ENCODE data around the gene CNTNAP2.

Gene CNTNAP2

DNA sequence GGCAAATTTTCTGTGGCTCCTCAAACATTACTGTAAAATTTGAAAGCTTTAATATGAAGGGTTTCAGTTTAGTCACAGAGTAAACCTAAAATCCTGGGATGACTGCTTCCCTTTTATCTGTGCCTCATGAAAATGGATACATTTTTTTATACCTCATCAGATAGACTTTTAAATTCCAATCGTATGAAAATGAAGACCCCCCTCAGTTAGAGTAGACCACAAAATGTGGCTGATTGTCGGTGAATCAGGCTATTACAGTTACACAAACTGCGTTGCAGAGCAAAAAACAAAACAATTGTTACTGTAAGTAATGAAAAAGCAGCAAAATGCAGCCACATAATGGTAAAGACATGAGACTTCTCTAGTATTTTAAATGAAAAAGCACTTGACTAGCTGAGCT is 296.2 kb downstream of the CNTNAP2 start:
- no peak for FAIRE-seq

DNA sequence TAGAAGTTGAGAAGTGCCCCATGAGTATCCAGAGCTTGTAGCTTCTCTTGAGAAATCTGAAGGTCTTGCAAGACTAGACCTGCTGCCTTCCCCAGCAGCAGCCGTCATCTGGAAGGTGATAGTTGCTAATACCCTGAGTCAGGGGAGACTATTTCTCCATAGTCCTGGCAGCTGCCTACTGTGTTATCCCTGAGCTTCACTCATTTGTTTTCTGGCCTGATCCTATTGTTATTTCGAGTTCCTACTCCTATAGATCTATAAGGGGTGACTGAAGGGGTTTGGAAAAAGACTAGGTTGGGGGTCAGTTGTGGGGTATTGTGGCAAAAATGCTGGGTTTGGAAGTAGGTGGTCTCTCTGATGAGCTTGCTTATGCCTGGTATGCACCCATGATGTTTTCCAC is 297.8 kb downstream of the CNTNAP2 start:
- no peak for FAIRE-seq
- no peak for DNase-seq (ENCODE audit: insufficient read length, low spot score)

More for the DNA sequence above, 296.2 kb downstream of the CNTNAP2 start:
- DNase-seq (ENCODE audit: insufficient read length, low spot score): no peak

DNA sequence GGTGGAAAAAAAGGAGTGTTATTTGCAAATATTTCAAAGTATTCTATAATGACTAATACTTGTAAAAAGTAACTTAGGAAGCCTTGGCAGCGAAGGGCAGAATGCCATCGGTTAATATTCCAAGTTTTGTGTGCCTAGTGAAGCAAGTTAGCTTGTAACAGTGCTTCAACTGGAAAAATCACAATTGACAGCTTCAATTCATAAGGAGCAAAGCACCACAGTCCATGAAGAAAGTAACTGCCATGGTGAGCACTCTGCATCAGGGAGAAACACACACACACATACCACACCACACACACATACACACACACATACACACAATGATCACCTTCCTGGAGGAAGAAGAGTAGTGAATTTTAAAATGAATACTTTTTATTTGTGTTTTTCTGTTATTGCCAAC is 298.3 kb downstream of the CNTNAP2 start:
- DNase-seq (ENCODE audit: insufficient read length, low spot score) (no peak), FAIRE-seq (no peak)

GRCh38 chr7:146417176-146417575 is 300.6 kb downstream of the CNTNAP2 start:
- FAIRE-seq: no peak
- DNase-seq (ENCODE audit: insufficient read length, low spot score): no peak

- DNase-seq (ENCODE audit: insufficient read length, low spot score) (no peak), FAIRE-seq (no peak)
These were observed 306.8 kb downstream of the CNTNAP2 start for GRCh38 chr7:146423446-146423845.

DNA sequence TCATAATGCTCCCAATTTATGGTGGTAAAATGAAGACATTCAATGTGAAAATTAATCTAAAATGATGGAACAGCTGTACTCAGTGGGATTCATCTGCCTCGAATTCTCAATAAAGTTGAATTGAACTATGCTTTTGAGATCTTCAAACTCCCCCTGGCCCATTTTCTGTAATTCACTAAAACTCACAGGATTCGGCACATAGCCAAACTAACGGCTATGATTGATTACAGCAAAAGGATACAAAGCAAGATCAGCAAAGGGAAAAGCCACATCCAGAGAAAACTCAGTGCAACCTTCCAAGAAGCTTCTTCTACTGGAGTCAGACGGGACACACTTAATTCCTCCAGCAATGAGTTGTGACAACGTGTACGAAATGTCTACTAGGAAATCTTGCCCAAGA is 307.5 kb downstream of the CNTNAP2 start:
- no peak for DNase-seq (ENCODE audit: insufficient read length, low spot score)
- no peak for FAIRE-seq

DNA sequence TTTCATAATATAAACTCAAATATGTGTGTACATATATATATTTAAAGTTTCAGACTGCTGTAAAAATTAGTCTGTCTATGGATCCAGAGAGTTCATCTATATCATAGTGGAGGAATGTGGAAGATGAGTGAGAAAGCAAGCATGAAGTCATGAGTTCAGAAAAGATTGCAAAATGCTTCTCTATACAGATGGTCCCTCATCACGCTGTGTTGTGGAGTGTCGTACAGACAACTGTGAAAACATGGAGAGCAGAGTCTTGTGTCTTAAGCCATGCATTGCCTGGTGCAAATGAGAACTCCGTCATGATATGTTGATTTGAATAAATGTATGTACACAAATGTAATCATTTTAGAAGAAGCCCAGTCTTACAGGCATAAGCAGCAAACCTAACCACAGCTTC is 316.9 kb downstream of the CNTNAP2 start:
- FAIRE-seq (no peak), DNase-seq (ENCODE audit: insufficient read length, low spot score) (no peak)

- no peak for DNase-seq (ENCODE audit: insufficient read length, low spot score)
- FAIRE-seq: no peak
These were observed 326.5 kb downstream of the CNTNAP2 start for GRCh38 chr7:146443102-146443501.

DNA sequence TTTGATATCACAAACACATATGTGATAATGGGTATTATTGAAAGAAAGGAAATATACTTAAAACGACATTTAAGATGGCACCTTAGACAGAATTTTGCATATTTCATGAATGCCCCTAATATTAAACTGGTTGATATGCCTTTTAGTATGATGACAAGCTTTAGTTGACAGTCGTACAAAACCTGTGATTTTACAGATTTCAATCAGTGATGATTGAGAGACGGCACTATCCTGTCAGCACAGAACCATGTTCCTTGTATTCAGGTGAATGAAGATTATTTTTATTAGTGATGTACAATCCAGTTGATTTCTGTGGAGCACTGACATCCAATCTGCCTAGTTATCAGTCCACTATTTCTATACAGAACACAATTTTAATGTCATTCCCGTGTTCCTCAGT is 333.0 kb downstream of the CNTNAP2 start:
- FAIRE-seq: no peak

GRCh38 chr7:146455091-146455655 is 338.6 kb downstream of the CNTNAP2 start:
- DNase-seq (ENCODE audit: insufficient read length, low spot score) (no peak), FAIRE-seq (no peak)

More for the DNA sequence above, 333.0 kb downstream of the CNTNAP2 start:
- DNase-seq (ENCODE audit: insufficient read length, low spot score): no peak

- no peak for DNase-seq (ENCODE audit: insufficient read length, low spot score)
- FAIRE-seq: no peak
These were observed 362.4 kb downstream of the CNTNAP2 start for GRCh38 chr7:146479040-146479439.

GRCh38 chr7:146486519-146486918 is 369.9 kb downstream of the CNTNAP2 start:
- no peak for DNase-seq (ENCODE audit: insufficient read length, low spot score)
- FAIRE-seq: no peak

DNA sequence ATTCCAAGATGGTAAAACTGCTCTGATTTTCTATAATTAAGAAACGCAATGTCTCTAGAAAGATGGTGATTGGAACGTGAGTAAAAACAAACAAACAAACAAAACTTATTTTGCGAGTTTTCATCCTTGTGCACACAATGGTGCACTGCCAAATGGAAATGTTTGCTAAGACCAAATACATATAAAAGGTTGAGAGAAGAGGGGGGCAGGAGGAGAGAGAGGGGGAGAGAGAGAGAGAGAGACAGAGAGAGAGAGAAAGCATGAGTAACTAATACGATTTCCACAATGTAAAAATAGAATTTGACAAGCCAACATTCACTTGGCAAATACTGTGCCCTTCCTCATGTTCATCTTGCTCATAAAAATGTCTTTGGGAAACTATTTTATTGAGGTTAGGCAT is 375.4 kb downstream of the CNTNAP2 start:
- FAIRE-seq (no peak), DNase-seq (ENCODE audit: insufficient read length, low spot score) (no peak)

DNA sequence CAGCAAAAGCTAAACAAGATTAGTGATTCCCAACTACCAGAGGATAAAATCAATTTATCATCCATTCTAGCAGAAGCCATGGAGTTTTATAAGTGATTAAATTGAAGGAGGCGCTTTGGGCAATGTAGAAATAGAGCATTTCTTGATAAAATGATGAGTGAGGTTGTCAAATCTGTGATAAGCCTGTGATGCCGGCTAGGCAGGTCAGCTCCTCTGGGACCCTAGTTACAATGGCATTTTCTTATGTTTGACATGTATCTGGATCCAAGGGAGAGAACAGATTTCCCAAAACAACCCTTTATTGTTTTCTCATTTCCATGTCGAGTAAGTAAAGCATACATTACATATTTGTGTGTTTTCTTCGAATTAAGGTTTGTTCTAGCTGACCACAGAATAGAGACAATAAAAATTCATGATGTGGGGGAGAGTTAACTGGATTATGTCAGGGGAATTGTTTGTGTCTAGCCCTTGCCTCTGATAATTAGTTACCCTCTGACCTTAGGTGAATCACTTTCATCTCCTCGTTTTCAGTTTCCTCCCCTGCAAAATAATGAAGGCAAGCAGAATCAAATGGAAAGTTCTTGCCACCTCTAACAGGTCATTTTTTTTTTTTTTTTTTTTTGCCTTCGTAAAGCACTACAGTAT is 378.5 kb downstream of the CNTNAP2 start:
- no peak for DNase-seq (ENCODE audit: insufficient read length, low spot score)
- FAIRE-seq: no peak

DNA sequence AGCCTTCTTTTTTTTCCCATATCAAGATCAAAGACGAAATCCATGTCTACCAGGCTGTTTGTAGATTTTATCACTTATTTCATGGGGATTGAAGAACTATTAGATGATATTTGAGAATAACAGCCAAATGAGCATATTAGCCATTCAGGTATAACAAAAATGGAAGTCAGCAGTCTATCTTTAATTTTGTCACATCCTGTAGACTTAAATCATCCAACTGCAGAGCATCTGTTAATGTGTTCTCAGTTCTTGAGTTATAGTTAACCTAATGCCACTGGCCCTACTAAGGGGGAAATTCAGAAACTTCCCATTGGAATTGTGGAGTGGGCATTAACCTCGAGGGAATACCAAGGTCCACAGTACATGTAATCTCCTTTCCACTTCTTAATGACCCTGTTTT is 380.1 kb downstream of the CNTNAP2 start:
- DNase-seq (ENCODE audit: insufficient read length, low spot score): no peak
- FAIRE-seq: no peak

DNA sequence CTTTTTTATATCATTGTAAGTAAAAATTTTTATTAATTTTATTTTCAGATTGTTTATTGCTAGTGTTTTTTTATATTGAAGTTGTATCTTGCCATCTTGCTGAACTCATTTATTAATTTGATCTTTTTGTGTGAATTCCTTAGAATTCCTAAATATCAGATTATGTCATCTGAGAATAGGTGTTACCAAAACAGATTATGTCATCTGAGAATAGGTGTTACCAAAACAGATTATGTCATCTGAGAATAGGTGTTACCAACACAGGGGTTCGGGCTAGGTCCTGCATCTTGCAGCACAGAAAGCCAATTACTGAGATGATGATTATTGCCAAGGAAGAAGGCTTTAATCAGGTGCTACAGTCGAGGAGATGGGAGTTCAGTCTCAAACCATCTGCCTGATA is 383.4 kb downstream of the CNTNAP2 start:
- no peak for FAIRE-seq
- no peak for DNase-seq (ENCODE audit: insufficient read length, low spot score)

- DNase-seq (ENCODE audit: insufficient read length, low spot score): no peak
- FAIRE-seq: no peak
These were observed 387.2 kb downstream of the CNTNAP2 start for GRCh38 chr7:146503844-146504243.

GRCh38 chr7:146510088-146510680 is 393.6 kb downstream of the CNTNAP2 start:
- FAIRE-seq (no peak), DNase-seq (ENCODE audit: insufficient read length, low spot score) (no peak)

GRCh38 chr7:146514304-146514703 is 397.7 kb downstream of the CNTNAP2 start:
- DNase-seq (ENCODE audit: insufficient read length, low spot score) (no peak), FAIRE-seq (no peak)

DNA sequence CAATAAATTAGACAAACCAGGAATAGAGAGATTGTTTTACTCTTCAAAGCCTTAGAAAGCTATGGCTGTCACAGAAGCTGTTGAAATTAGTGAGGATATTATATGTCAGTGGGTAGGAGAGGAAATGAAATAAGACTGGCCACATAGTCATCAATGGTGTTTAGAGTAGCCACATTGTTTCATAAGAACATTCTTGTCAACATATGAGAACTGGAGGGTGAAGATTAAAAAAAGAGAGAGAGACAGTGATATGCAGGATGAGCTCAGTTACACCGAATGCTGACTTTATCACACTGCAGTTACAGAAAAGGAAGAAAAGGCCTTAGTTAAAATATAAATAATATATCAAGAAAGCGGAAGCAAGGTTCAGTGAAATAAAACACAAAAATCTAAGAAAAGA is 412.0 kb downstream of the CNTNAP2 start:
- DNase-seq (ENCODE audit: insufficient read length, low spot score) (no peak), FAIRE-seq (no peak)

DNA sequence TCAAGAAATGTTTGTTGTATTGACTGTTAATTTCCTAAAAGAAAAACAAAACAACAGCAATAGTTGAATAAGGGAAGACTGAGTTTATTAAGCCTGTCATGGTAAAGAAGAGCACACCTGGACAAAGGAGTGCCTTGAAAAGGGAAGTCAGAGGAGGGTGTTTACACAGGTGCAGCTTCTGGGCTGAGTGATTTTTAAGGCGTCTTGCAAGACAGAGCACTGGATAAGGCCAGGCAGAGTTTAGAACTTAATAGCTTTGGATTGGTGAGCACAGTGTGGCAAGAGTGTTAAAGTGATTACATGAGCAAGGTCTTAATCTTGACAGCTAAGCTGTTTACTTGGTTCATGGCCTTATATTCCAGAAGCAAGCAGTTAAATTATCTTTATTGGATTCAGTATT is 423.2 kb downstream of the CNTNAP2 start:
- no peak for FAIRE-seq
- no peak for DNase-seq (ENCODE audit: insufficient read length, low spot score)

DNA sequence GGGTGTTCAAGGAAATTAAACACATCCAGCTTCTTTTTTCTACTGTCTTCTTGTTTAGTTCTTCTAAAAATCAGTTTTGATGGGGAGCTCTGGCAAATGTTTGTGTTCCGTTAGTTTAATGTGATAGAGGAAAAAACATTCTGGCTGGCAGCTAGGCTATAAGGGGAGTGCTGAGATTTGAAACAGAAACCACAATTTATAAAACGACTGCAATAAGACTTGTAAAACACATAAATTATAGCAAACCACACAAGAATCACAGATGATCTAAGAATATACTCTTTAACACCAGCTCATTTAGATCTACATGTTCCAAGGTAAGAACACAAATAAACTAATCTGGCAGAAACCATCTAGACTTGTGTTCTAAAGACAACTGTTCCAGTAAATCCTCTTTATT is 425.5 kb downstream of the CNTNAP2 start:
- FAIRE-seq (no peak), DNase-seq (ENCODE audit: insufficient read length, low spot score) (no peak)

All from GM19239 (cell line).